Gastroesophageal sphincter (tissue), 4 donors: ENCODE results near the gene EPS8L1. TPM values are rescaled to one million over a fixed set of nuclear protein-coding genes. Genes with fewer than 3 reads are reported as not detected.

Experiments used
- ATAC-seq: fragments of 150-250 bp; one replicate; pipeline ENCODE4 v1.9.1; 2016; ENCODE audit warnings: mild to moderate bottlenecking, moderate library complexity
- H3K27ac ChIP-seq, 4 donors: fragments of 200-600 bp; sonication (generic) in 3 of 4; 1 replicate in 3 of 4; 2 replicates in 1 of 4; pipeline ENCODE4 v1.5.1; 2016 to 2019
- H3K27me3 ChIP-seq: fragments of 200-600 bp; sonication (generic); one replicate; pipeline ENCODE4 v1.5.1; 2019
- H3K36me3 ChIP-seq, 2 donors: fragments of 200-600 bp; sonication (generic); one replicate each; pipeline ENCODE4 v1.5.1; 2019; ENCODE audit warnings: control low read depth in 1 of 2
- H3K4me1 ChIP-seq, 3 donors: fragments of 200-600 bp; sonication (generic); 1 replicate in 2 of 3; 2 replicates in 1 of 3; pipeline ENCODE4 v1.5.1; 2016 to 2019; ENCODE audit warnings: control low read depth in 2 of 3
- H3K4me3 ChIP-seq, 2 donors: fragments of 200-600 bp; sonication (generic); one replicate each; pipeline ENCODE4 v1.5.1; 2019; ENCODE audit warnings: mild to moderate bottlenecking in 1 of 2, moderate library complexity in 1 of 2
- H3K9me3 ChIP-seq, 3 donors: fragments of 200-600 bp; sonication (generic); one replicate each; pipeline ENCODE4 v1.5.1; 2017 to 2019; ENCODE audit warnings: control low read depth in 2 of 3
- EP300 ChIP-seq: sonication (generic); formaldehyde crosslinking; IDR thresholded peaks from one replicate; pipeline ENCODE4 v1.6.1; 2017; ENCODE audit warnings: antibody characterized with exemption, mild to moderate bottlenecking
- POLR2A ChIP-seq, 2 donors: fragments of 450-650 bp; IDR thresholded peaks; one replicate each; pipeline ENCODE4 v1.6.1; 2017; ENCODE audit warnings: antibody characterized with exemption in 2 of 2, mild to moderate bottlenecking in 2 of 2, moderate library complexity in 1 of 2
- POLR2AphosphoS5 ChIP-seq: sonication (generic); formaldehyde crosslinking; IDR thresholded peaks from one replicate; pipeline ENCODE4 v1.6.1; 2017; ENCODE audit warnings: antibody characterized with exemption
- WGBS, 2 donors: methylation state at CpG; one replicate each; pipeline ENCODE4 v1.1.5; 2018; ENCODE audit warnings: low coverage in 1 of 2; 5-methylcytosine and 5-hydroxymethylcytosine counted together
- total RNA-seq, 4 donors: library from RNA; depleted of rRNA; stranded (reverse); fragments of >200 nt; gene quantifications; one replicate each; pipeline ENCODE4 v1.1.0, GENCODE V29; 2016
- TF ChIP-seq, protein P1 (sequence below), 4 experiments: fragments of 200-600 bp in 2 of 4; fragments of 450-650 bp in 2 of 4; sonication (generic) in 1 of 4; IDR thresholded peaks; one replicate each; pipeline ENCODE4 v1.5.1; 2017 to 2019; ENCODE audit warnings: antibody characterized with exemption in 4 of 4, mild to moderate bottlenecking in 2 of 4, moderate library complexity in 2 of 4

EPS8L1 gene
- total RNA-seq, 4 donors from 2014 or later = 2.2 to 10.5 (median 2.5) TPM

DNA sequence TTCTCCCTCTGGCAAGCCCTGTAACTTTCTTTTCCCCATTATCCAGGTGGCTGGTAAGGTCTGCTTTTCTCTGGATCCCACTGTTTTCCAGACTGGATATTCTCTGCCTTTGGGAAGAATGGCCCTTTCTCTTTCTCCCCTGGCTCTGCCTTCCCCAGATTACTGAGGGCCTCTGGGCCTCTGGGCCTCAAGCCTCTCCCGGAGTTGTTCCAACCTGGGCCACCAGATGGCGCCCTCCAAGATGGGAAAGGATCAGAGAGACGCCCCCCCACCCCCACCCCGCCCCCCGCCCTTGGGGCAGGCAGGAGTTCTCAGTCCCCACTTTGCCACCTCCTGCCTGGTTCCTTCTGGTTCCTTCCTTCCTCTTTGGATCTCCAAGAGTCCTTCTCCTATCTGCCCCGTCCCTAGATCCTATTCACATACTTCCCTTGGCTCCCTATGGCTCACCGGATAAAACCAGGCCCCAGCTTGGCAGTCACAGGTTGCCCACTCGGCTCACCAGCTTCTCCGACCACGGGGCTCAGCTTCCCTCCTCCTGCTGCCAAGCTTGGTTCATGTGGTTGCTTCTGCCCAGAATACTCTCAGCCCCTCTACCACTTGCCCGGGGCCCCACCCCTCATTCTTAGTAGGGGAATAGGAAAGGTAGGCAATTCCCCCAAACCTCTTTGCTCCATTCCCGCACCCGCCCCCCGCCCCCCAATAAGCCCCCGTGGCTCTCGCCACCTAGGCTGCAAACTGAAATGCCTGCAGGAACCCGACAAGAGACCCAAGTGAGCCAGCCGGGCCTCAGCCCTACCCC is 13.1 kb downstream of the EPS8L1 start:
- H3K27ac ChIP-seq = peak overlapping the region in 3 of 4 donors; percentile 51 to 65 (median 60)
- WGBS, 2 donors = 46 to 47% methylated on average over 4 to 7 of the region's 18 CpGs
- no peaks in the 10 kb centered on the region for H3K9me3 ChIP-seq
- no peak for TF ChIP-seq POLR2AphosphoS5
- TF ChIP-seq, protein P1, sequence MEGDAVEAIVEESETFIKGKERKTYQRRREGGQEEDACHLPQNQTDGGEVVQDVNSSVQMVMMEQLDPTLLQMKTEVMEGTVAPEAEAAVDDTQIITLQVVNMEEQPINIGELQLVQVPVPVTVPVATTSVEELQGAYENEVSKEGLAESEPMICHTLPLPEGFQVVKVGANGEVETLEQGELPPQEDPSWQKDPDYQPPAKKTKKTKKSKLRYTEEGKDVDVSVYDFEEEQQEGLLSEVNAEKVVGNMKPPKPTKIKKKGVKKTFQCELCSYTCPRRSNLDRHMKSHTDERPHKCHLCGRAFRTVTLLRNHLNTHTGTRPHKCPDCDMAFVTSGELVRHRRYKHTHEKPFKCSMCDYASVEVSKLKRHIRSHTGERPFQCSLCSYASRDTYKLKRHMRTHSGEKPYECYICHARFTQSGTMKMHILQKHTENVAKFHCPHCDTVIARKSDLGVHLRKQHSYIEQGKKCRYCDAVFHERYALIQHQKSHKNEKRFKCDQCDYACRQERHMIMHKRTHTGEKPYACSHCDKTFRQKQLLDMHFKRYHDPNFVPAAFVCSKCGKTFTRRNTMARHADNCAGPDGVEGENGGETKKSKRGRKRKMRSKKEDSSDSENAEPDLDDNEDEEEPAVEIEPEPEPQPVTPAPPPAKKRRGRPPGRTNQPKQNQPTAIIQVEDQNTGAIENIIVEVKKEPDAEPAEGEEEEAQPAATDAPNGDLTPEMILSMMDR (IDR thresholded peaks at IDR 0.05) = peak in 3 of 4 experiments; percentile 41 to 93 (median 52)
- H3K4me1 ChIP-seq = peaks cover 0 to 39% (median 19%) of the 10 kb centered on the region in 3 donors
- no peak overlapping the region for H3K4me3 ChIP-seq
- peaks cover 0 to 39% of the 10 kb centered on the region in 2 donors for H3K36me3 ChIP-seq
- peaks cover 31% of the 10 kb centered on the region for H3K27me3 ChIP-seq
- no peak for ATAC-seq

DNA sequence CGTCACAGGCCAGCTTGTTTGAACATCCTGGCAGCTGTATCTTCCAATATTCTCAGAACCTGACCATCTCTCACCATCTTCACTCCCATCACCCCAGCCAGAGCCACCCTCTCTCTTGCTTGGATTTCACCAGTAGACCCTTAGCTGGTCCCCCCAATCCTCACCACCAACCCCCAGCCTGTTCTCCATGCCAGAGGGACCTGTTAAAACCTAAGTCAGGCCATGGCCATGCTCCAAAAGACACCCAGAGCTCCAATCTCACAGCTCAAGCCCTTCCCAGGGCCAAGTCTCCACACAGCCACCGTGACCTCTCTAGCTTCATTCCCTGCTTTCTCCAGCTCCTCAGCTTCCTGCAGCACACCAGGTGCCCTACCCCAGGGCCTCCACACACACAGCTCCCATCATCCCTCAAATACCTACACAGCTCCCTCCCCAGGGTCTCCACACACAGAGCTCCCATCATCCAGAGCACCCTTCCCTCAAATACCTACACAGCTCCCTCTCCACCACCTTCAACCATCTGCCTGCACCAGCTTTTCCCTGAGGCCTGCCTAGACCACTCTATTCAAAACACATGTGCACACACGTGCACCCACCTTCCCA is 13.8 kb downstream of the EPS8L1 start:
- H3K4me1 ChIP-seq = peaks cover 0 to 43% (median 19%) of the 10 kb centered on the region in 3 donors
- H3K4me3 ChIP-seq = no peak overlapping the region
- 71 to 75% methylated on average over 2 to 3 of the region's 3 CpGs for WGBS, 2 donors
- peak overlapping the region in 2 of 4 donors; percentile 51 to 60 for H3K27ac ChIP-seq
- H3K36me3 ChIP-seq = peaks cover 0 to 42% of the 10 kb centered on the region in 2 donors
- TF ChIP-seq EP300 = no peak
- TF ChIP-seq POLR2A (IDR thresholded peaks at IDR 0.05) = no peak
- TF ChIP-seq, protein P1 (IDR thresholded peaks at IDR 0.05) = no peak
- no peak for TF ChIP-seq POLR2AphosphoS5
- H3K27me3 ChIP-seq = peaks cover 24% of the 10 kb centered on the region
- ATAC-seq = no peak
- H3K9me3 ChIP-seq = no peaks in the 10 kb centered on the region

DNA sequence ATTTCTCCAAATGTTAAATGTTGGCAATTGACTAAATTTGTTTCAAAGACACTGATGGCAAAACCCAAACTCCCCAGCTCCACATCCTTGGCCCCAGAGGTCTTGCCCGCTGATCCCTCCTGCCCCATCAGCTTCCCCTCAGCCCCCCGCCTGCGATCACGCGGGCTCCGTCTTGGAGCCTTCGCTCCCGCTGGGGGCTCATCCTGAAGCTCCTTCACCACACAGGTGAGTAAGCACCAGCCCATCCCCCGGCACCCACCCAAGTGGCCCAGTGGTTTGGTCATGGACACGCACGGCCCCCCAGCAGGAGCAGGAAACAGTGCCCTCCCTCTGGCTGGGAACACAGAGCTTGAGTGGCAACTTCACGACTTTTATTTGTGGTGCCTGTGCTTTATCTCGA is 14.9 kb downstream of the EPS8L1 start:
- no peak overlapping the region for H3K27ac ChIP-seq
- TF ChIP-seq, protein P1 (IDR thresholded peaks at IDR 0.05) = no peak
- TF ChIP-seq EP300 (no peak), POLR2AphosphoS5 (no peak), POLR2A (IDR thresholded peaks at IDR 0.05) (no peak)
- H3K4me3 ChIP-seq = no peak overlapping the region
- peaks cover 12% of the 10 kb centered on the region for H3K27me3 ChIP-seq
- H3K36me3 ChIP-seq = peaks cover 0 to 53% of the 10 kb centered on the region in 2 donors
- peaks cover 0 to 43% (median 19%) of the 10 kb centered on the region in 3 donors for H3K4me1 ChIP-seq
- WGBS, 2 donors = no CpG with 5 or more reads among the region's 13 CpGs
- no peak for ATAC-seq
- H3K9me3 ChIP-seq = no peaks in the 10 kb centered on the region

DNA sequence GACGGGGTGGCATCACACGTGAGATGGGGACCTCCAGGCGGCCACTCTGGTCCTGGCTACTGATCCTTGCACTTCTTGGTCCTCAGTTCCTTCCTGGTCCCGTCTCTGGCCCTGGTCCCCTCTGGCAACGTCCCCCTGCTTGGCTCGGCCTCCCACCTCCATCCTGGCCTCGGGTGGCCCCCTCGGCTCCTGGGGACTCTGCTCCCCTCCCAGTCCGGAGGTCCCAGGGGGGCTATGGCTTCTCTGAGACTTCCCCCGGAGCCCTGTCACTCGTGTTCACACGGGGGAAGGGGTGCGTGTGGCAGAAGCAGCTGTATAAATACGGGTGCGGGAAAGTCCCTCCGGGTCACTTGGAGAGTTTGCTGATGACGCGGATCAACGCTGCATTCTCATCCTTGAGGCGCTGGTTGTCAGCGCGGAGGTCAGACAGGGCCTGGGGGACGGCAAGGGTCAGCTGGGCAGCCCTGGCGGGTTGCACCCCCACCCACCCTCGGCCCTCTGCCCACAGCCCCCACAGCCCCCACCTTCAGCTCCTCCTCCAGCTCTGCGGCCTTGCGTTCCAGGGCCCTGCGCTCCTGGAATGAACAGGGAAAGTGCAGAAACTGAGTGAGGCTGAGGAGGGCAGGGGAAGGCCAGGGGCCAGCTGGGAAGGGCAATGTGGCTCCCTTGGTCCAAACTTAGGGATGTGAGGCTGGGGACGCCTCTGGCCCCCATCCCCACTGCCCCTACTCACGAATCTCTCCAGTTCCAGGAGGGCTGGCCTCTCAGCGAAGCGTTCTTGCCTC is 15.6 kb downstream of the EPS8L1 start:
- 73 to 95% methylated on average over 3 to 4 of the region's 32 CpGs for WGBS, 2 donors
- H3K27me3 ChIP-seq = peaks cover 5% of the 10 kb centered on the region
- ATAC-seq = no peak
- peak overlapping the region in 2 of 4 donors; percentile 36 to 38 for H3K27ac ChIP-seq
- no peak overlapping the region for H3K4me3 ChIP-seq
- H3K9me3 ChIP-seq = no peaks in the 10 kb centered on the region
- TF ChIP-seq POLR2A (IDR thresholded peaks at IDR 0.05) = no peak
- TF ChIP-seq POLR2AphosphoS5 = no peak
- H3K36me3 ChIP-seq = peaks cover 0 to 61% of the 10 kb centered on the region in 2 donors
- peaks cover 0 to 37% (median 18%) of the 10 kb centered on the region in 3 donors for H3K4me1 ChIP-seq

DNA sequence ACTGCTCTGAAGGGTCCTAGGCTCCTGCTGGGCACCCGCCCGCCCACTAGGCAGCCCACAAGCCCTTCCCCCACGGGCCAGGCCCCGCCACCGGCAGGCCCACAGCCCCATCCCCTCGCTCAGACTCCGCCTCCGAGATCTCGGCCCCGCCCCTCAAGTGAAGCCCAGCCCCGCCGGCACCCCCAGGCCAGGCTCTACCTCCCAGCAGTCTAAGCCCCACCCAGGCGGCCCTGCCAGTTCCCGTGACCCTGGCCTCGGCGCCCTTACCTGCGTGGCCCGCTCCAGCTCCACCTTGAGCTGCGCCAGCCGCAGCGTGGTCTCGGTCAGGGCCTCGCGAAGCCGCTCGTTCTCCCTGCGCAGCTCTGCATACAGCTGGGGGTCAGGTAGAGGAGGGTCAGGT is 16.3 kb downstream of the EPS8L1 start:
- no peak overlapping the region for H3K4me3 ChIP-seq
- no peaks in the 10 kb centered on the region for H3K9me3 ChIP-seq
- peaks cover 0 to 64% of the 10 kb centered on the region in 2 donors for H3K36me3 ChIP-seq
- no peak for TF ChIP-seq EP300
- TF ChIP-seq POLR2A (IDR thresholded peaks at IDR 0.05) = no peak
- TF ChIP-seq, protein P1 (IDR thresholded peaks at IDR 0.05) = no peak
- no peak for TF ChIP-seq POLR2AphosphoS5
- no CpG with 5 or more reads among the region's 27 CpGs for WGBS, 2 donors
- no peaks in the 10 kb centered on the region for H3K27me3 ChIP-seq
- peak overlapping the region in 2 of 4 donors; percentile 36 to 38 for H3K27ac ChIP-seq
- ATAC-seq = no peak
- peaks cover 0 to 31% (median 14%) of the 10 kb centered on the region in 3 donors for H3K4me1 ChIP-seq
